HL-60 (cell line): ENCODE results near the gene HIPK2.

Experiments used
- CTCF ChIP-seq: IDR thresholded peaks from one replicate; pipeline ENCODE4 v1.5.1; 2011; ENCODE audit warnings: low read length, control low read depth, inconsistent platforms; ENCODE audit not compliant: insufficient read depth
- POLR2AphosphoS5 ChIP-seq: IDR thresholded peaks from 2 replicates; pipeline ENCODE4 v1.6.1; 2012; ENCODE audit warnings: low read depth
- REST ChIP-seq: IDR thresholded peaks from 2 replicates; pipeline ENCODE4 v1.6.1; 2012; ENCODE audit warnings: low read depth; ENCODE audit not compliant: insufficient replicate concordance

DNA sequence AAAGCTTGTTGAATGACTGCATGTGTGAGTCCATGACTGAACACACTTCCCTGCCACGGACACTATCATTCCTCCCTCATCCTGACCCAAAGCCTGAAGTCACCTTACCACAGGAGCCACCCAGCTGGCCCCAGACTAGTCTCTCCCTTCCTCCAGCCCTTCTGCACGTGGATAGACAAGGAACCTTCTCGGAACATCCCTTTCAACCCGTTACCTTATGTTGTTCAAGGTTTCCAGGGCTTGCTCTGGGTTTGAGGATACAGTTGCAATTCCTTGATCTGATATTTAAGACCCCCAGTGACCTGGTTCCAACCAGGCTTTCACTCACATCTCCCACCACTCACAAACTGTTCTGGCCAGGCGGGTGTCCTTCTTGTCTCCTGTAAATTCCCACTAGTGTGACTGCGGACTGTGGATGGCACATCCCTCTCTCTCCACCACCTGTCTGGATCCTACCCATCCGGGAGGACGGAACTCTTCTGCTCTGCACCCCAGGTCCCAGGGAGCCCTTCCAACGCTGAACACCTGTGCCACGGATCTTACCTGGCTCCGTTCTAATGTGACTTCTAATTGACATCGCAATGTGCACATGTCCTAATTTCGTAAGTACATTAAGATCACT, 62.5 kb downstream of the HIPK2 start:
- TF ChIP-seq CTCF (no peak), REST (no peak), POLR2AphosphoS5 (no peak)
